Stimulated activated CD4-positive, alpha-beta T cell treated with anti-CD3 and anti-CD28 coated beads, Interleukin-12 subunit alpha, Interleukin-12 subunit beta, amount 100 ng/mL, for 48 hours (primary cell): ENCODE data around the gene PDE1A.

Experiments
- DNase-seq, 3 donors: peaks; one replicate each; pipeline ENCODE4 v3.0.0-alpha.2; 2020; ENCODE audit warnings: low read depth in 2 of 3, low spot score in 1 of 3

PDE1A gene

GRCh38 chr2:182144041-182144775 lies 282.6 kb downstream of the PDE1A start:
- DNase-seq: no peak

- DNase-seq: no peak
Observed at GRCh38 chr2:182142062-182142461, 284.8 kb downstream of the PDE1A start.

- DNase-seq: no peak
Observed at GRCh38 chr2:182134201-182134600, 292.6 kb downstream of the PDE1A start.

- DNase-seq: no peak
Observed at GRCh38 chr2:182133195-182133891, 293.5 kb downstream of the PDE1A start.

GRCh38 chr2:182132605-182133004 lies 294.2 kb downstream of the PDE1A start:
- DNase-seq: no peak

GRCh38 chr2:182128821-182129707 lies 297.8 kb downstream of the PDE1A start:
- no peak for DNase-seq

- DNase-seq: no peak
Observed at GRCh38 chr2:182117196-182117595, 309.6 kb downstream of the PDE1A start.

GRCh38 chr2:182116774-182117173 lies 310.1 kb downstream of the PDE1A start:
- DNase-seq: no peak

GRCh38 chr2:182115258-182115657 lies 311.6 kb downstream of the PDE1A start:
- DNase-seq: no peak

GRCh38 chr2:182113334-182113733 lies 313.5 kb downstream of the PDE1A start:
- no peak for DNase-seq

GRCh38 chr2:182110347-182110746 lies 316.5 kb downstream of the PDE1A start:
- no peak for DNase-seq

- no peak for DNase-seq
Observed at GRCh38 chr2:182103526-182103925, 323.3 kb downstream of the PDE1A start.

GRCh38 chr2:182101263-182101662 lies 325.6 kb downstream of the PDE1A start:
- DNase-seq: no peak

GRCh38 chr2:182098648-182099047 lies 328.2 kb downstream of the PDE1A start:
- no peak for DNase-seq

- no peak for DNase-seq
Observed at GRCh38 chr2:182097571-182098164, 329.2 kb downstream of the PDE1A start.

GRCh38 chr2:182090486-182090885 lies 336.4 kb downstream of the PDE1A start:
- no peak for DNase-seq
